ENCODE results near the gene COL4A4. TPM values are rescaled to one million over a fixed set of nuclear protein-coding genes. Genes with fewer than 3 reads are reported as not detected.

The COL4A4 gene
- total RNA-seq, 1 donor from 2014 or later = 41.9 TPM

GRCh38 chr2:227030789-227031188 lies 133.2 kb downstream of the COL4A4 start:
- DNase-seq (ENCODE audit: low read depth) = no peak

GRCh38 chr2:227029426-227030105 lies 134.4 kb downstream of the COL4A4 start:
- DNase-seq (ENCODE audit: low read depth) = no peak

GRCh38 chr2:227025510-227025909 lies 138.5 kb downstream of the COL4A4 start:
- no peak for DNase-seq (ENCODE audit: low read depth)

GRCh38 chr2:227022608-227023007 lies 141.4 kb downstream of the COL4A4 start:
- peak; percentile 6 for DNase-seq (ENCODE audit: low read depth)

GRCh38 chr2:227020416-227020815 lies 143.6 kb downstream of the COL4A4 start:
- DNase-seq (ENCODE audit: low read depth) = no peak

- DNase-seq (ENCODE audit: low read depth) = no peak
Observed at GRCh38 chr2:227016894-227017293, 147.1 kb downstream of the COL4A4 start.

GRCh38 chr2:227013881-227014280 lies 150.1 kb downstream of the COL4A4 start:
- no peak for DNase-seq (ENCODE audit: low read depth)

- DNase-seq (ENCODE audit: low read depth) = no peak
Observed at GRCh38 chr2:227013330-227013729, 150.7 kb downstream of the COL4A4 start.

GRCh38 chr2:227010433-227010832 lies 153.6 kb downstream of the COL4A4 start:
- peak; percentile 36 for DNase-seq (ENCODE audit: low read depth)

- no peak for DNase-seq (ENCODE audit: low read depth)
Observed at GRCh38 chr2:227007940-227008339, 156.1 kb downstream of the COL4A4 start.

GRCh38 chr2:227007148-227007547 lies 156.9 kb downstream of the COL4A4 start:
- DNase-seq (ENCODE audit: low read depth) = no peak

GRCh38 chr2:227006189-227006897 lies 157.7 kb downstream of the COL4A4 start:
- DNase-seq (ENCODE audit: low read depth) = no peak

GRCh38 chr2:227004482-227004881 lies 159.5 kb downstream of the COL4A4 start:
- peak; percentile 6 for DNase-seq (ENCODE audit: low read depth)

GRCh38 chr2:227000123-227000522 lies 163.9 kb downstream of the COL4A4 start:
- DNase-seq (ENCODE audit: low read depth) = no peak

GRCh38 chr2:226999661-227000060 lies 164.3 kb downstream of the COL4A4 start:
- no peak for DNase-seq (ENCODE audit: low read depth)

GRCh38 chr2:226995625-226996041 lies 168.4 kb downstream of the COL4A4 start:
- peak; percentile 54 for DNase-seq (ENCODE audit: low read depth)

GRCh38 chr2:226994775-226995174 lies 169.2 kb downstream of the COL4A4 start:
- no peak for DNase-seq (ENCODE audit: low read depth)

- DNase-seq (ENCODE audit: low read depth) = no peak
Observed at GRCh38 chr2:226993171-226993570, 170.8 kb downstream of the COL4A4 start.

- DNase-seq (ENCODE audit: low read depth) = no peak
Observed at GRCh38 chr2:226991663-226992062, 172.3 kb downstream of the COL4A4 start.

GRCh38 chr2:226985583-226985946 lies 178.4 kb downstream of the COL4A4 start:
- no peak for DNase-seq (ENCODE audit: low read depth)

- DNase-seq (ENCODE audit: low read depth) = peak; percentile 75
Observed at GRCh38 chr2:226984750-226985582, 179.0 kb downstream of the COL4A4 start.

GRCh38 chr2:226983895-226984749 lies 179.9 kb downstream of the COL4A4 start:
- no peak for DNase-seq (ENCODE audit: low read depth)

Measured in renal cortical epithelial cell (primary cell).